Mesenchymal stem cell (in vitro differentiated cells and primary cell): ENCODE data around the gene HSF2.
"Not testable (repeated sequence)": the region's sequence is repeated elsewhere in the genome, so short reads cannot be mapped to it uniquely, and the experiment has no call there.

Source experiments
- DNase-seq: peaks from one replicate; pipeline ENCODE4 v3.0.0-alpha.2; 2013
- H2AFZ ChIP-seq: one replicate; pipeline ENCODE4 v1.6.1; 2013; ENCODE audit warnings: low read depth, mild to moderate bottlenecking, control low read depth, inconsistent platforms, low read length, moderate library complexity
- H2AK5ac ChIP-seq: 2 replicates; pipeline ENCODE4 v1.6.1; 2013; ENCODE audit warnings: low read length, moderate library complexity, mild to moderate bottlenecking, inconsistent platforms; ENCODE audit not compliant: severe bottlenecking
- H2BK120ac ChIP-seq: one replicate; pipeline ENCODE4 v1.6.1; 2013; ENCODE audit warnings: low read depth, mild to moderate bottlenecking, inconsistent platforms, low read length, moderate library complexity
- H2BK12ac ChIP-seq, 2 experiments: one replicate each; pipeline ENCODE4 v1.6.1; 2013; ENCODE audit warnings: inconsistent platforms in 2 of 2, low read length in 2 of 2, mild to moderate bottlenecking in 2 of 2, moderate library complexity in 2 of 2, control low read depth in 1 of 2
- H2BK15ac ChIP-seq: one replicate; pipeline ENCODE4 v1.6.1; 2013; ENCODE audit warnings: mild to moderate bottlenecking, low read depth, inconsistent platforms; ENCODE audit not compliant: poor library complexity, severe bottlenecking
- H2BK5ac ChIP-seq: 2 replicates; pipeline ENCODE4 v1.6.1; 2013; ENCODE audit warnings: low read depth, mild to moderate bottlenecking, low read length, control low read depth, inconsistent platforms; ENCODE audit not compliant: poor library complexity, severe bottlenecking
- H3K14ac ChIP-seq, 2 experiments: one replicate each; pipeline ENCODE4 v1.6.1; 2013; ENCODE audit warnings: inconsistent platforms in 2 of 2, low read length in 2 of 2, control low read depth in 1 of 2, mild to moderate bottlenecking in 1 of 2, moderate library complexity in 1 of 2
- H3K18ac ChIP-seq, 2 experiments: one replicate each; pipeline ENCODE4 v1.6.1; 2013; ENCODE audit warnings: inconsistent platforms in 2 of 2, low read length in 2 of 2, control low read depth in 1 of 2, low read depth in 1 of 2, mild to moderate bottlenecking in 1 of 2
- H3K23ac ChIP-seq, 2 experiments: one replicate each; pipeline ENCODE4 v1.6.1; 2013; ENCODE audit warnings: inconsistent platforms in 2 of 2, low read length in 2 of 2, mild to moderate bottlenecking in 2 of 2, moderate library complexity in 2 of 2, control low read depth in 1 of 2
- H3K27ac ChIP-seq: 2 replicates; pipeline ENCODE4 v1.5.1; 2013; ENCODE audit warnings: mild to moderate bottlenecking, moderate library complexity, low read length, control low read depth, inconsistent platforms; ENCODE audit not compliant: poor library complexity, severe bottlenecking
- H3K27me3 ChIP-seq, 2 experiments: 2 replicates each; pipeline versions ENCODE4 v1.6.1 to v1.7.0; 2013; ENCODE audit warnings: low read length in 2 of 2, mild to moderate bottlenecking in 2 of 2, moderate library complexity in 2 of 2, control low read depth in 1 of 2, inconsistent platforms in 1 of 2; ENCODE audit not compliant: control insufficient read depth in 1 of 2, insufficient read depth in 1 of 2
- H3K36me3 ChIP-seq, 2 experiments: 2 replicates each; pipeline versions ENCODE4 v1.6.1 to v1.7.0; 2013; ENCODE audit warnings: low read length in 2 of 2, control low read depth in 1 of 2, inconsistent platforms in 1 of 2, low read depth in 1 of 2, mild to moderate bottlenecking in 1 of 2; ENCODE audit not compliant: insufficient read depth in 2 of 2, control insufficient read depth in 1 of 2
- H3K4ac ChIP-seq, 2 experiments: one replicate each; pipeline ENCODE4 v1.6.1; 2013; ENCODE audit warnings: inconsistent platforms in 2 of 2, low read length in 2 of 2, mild to moderate bottlenecking in 2 of 2, moderate library complexity in 2 of 2, control low read depth in 1 of 2, low read depth in 1 of 2
- H3K4me1 ChIP-seq: 2 replicates; pipeline ENCODE4 v1.6.1; 2013; ENCODE audit warnings: low read depth, low read length, control low read depth; ENCODE audit not compliant: control insufficient read depth, insufficient read depth
- H3K4me2 ChIP-seq: 2 replicates; pipeline ENCODE4 v1.6.1; 2013; ENCODE audit warnings: low read length, mild to moderate bottlenecking, inconsistent platforms; ENCODE audit not compliant: poor library complexity, severe bottlenecking
- H3K4me3 ChIP-seq, 2 experiments: 2 replicates each; pipeline versions ENCODE4 v1.5.1 to v1.7.0; 2013; ENCODE audit warnings: low read length in 2 of 2, mild to moderate bottlenecking in 2 of 2, control low read depth in 1 of 2, low read depth in 1 of 2; ENCODE audit not compliant: insufficient read depth in 1 of 2
- H3K79me1 ChIP-seq: replicated peaks from 2 replicates; pipeline ENCODE4 v1.6.1; 2013; ENCODE audit warnings: mild to moderate bottlenecking, control low read depth, low read length, inconsistent platforms; ENCODE audit not compliant: poor library complexity, severe bottlenecking
- H3K9ac ChIP-seq: 2 replicates; pipeline ENCODE4 v1.7.0; 2013; ENCODE audit warnings: mild to moderate bottlenecking, low read length, moderate library complexity
- H3K9me3 ChIP-seq: 2 replicates; pipeline ENCODE4 v1.7.0; 2013; ENCODE audit warnings: mild to moderate bottlenecking, low read length; ENCODE audit not compliant: control insufficient read depth
- H4K8ac ChIP-seq: one replicate; pipeline ENCODE4 v1.6.1; 2013; ENCODE audit warnings: inconsistent platforms, mild to moderate bottlenecking, low read length, moderate library complexity
- H4K91ac ChIP-seq: one replicate; pipeline ENCODE4 v1.6.1; 2013; ENCODE audit warnings: mild to moderate bottlenecking, low read length, inconsistent platforms
- WGBS: methylation state at CpG from one replicate; pipeline ENCODE4 v1.1.7; 2013; ENCODE audit warnings: mixed read lengths; 5-methylcytosine and 5-hydroxymethylcytosine counted together

The HSF2 gene

DNA sequence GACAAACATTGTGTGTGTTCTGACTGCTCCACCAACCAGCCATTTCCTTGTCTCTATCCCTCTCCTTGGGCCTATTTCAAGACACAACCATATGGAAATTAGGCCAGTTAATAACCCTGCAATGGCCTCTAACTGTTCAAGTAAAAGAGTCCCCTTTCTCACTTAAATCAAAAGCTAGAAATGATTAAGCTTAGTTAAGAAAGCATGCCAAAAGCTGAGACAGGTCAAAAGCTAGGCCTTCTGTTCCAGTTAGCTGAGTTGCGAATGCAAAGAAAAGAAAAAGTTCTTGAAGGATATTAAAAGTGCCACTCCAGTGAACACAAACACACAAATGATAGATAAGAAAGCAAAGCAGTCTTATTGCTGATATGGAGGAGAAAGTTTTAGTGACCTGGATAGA, 49.6 kb downstream of the HSF2 start:
- no peak overlapping the region for H2BK120ac ChIP-seq
- no peak overlapping the region for H3K4me2 ChIP-seq
- H3K9me3 ChIP-seq, result no peaks in the 10 kb centered on the region
- no CpG with 5 or more reads among the region's 1 CpG for WGBS
- H4K91ac ChIP-seq, result no peak overlapping the region
- H3K27ac ChIP-seq, result peak overlapping the region; percentile 48
- H4K8ac ChIP-seq, result no peak overlapping the region
- H2BK15ac ChIP-seq, result no peak overlapping the region
- peaks cover 10 to 98% of the 10 kb centered on the region in 2 experiments for H3K36me3 ChIP-seq
- H3K4me1 ChIP-seq, result peaks cover 2% of the 10 kb centered on the region
- H3K79me1 ChIP-seq, result peaks cover 4% of the 10 kb centered on the region
- no peak overlapping the region for H3K4ac ChIP-seq
- H3K14ac ChIP-seq, result no peak overlapping the region
- no peak for DNase-seq
- H3K18ac ChIP-seq, result no peak overlapping the region
- H2BK5ac ChIP-seq, result no peak overlapping the region
- H2AFZ ChIP-seq, result no peak overlapping the region
- no peak overlapping the region for H2AK5ac ChIP-seq
- no peaks in the 10 kb centered on the region for H3K27me3 ChIP-seq
- no peak overlapping the region for H3K23ac ChIP-seq
- H2BK12ac ChIP-seq, result no peak overlapping the region
- H3K4me3 ChIP-seq, result no peak overlapping the region
- H3K9ac ChIP-seq, result no peak overlapping the region

DNA sequence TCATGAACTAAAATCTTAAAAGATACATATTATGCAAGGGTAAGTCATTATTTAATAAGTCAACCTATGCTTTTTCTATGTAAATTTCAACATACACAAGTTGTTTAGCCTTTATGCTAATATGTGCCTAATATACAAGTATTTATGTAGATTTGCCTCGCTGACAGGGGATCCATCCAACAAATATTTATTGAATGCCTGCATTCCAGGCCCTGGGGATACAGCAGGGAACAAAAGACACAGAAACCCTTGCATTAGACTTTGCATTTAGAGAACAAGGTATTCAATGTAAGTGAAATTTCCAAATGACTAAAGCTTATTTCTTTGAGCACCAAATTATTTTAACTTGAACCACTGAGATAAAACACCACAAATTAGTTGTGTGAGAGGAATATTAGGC, 53.1 kb downstream of the HSF2 start:
- Histone ChIP-seq H3K27ac (no peak overlapping the region), H2AK5ac (no peak overlapping the region), H3K79me1 (peaks cover 5% of the 10 kb centered on the region), H3K4me1 (peaks cover 2% of the 10 kb centered on the region), H4K91ac (no peak overlapping the region), H3K4me2 (no peak overlapping the region), H3K14ac (no peak overlapping the region), H3K18ac (no peak overlapping the region), H4K8ac (no peak overlapping the region), H3K9ac (no peak overlapping the region), H3K4me3 (no peak overlapping the region), H2BK5ac (no peak overlapping the region), H3K36me3 (peaks cover 15 to 99% of the 10 kb centered on the region in 2 experiments), H3K23ac (no peak overlapping the region), H2BK15ac (no peak overlapping the region), H3K9me3 (no peaks in the 10 kb centered on the region), H2AFZ (no peak overlapping the region), H2BK12ac (no peak overlapping the region), H3K27me3 (no peaks in the 10 kb centered on the region), H3K4ac (no peak overlapping the region), H2BK120ac (no peak overlapping the region)
- no CpG with 5 or more reads among the region's 1 CpG for WGBS
- no peak for DNase-seq

DNA sequence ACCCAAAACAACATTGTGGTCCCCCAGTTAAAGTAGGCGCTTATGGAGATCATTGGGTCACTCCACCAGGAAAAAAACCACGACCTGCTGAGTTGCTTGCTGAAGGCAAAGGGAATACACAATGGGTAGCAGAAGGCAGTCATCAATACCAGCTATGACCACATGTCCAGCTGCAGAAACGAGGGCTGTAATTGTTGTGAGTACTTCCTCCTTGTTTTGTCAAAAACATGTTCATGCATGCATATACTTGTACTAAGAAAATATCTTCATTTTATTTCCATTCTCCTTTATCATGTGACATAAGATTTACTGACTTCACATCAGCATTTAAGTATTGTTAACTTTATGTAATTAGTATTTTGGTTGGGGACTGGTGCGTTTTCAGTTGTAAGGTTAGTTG, 55.2 kb downstream of the HSF2 start:
- Histone ChIP-seq H3K23ac (no peak overlapping the region), H3K9ac (no peak overlapping the region), H2BK15ac (no peak overlapping the region), H2BK12ac (no peak overlapping the region), H3K79me1 (peaks cover 5% of the 10 kb centered on the region), H3K4me3 (no peak overlapping the region), H3K27me3 (no peaks in the 10 kb centered on the region), H3K4me1 (no peaks in the 10 kb centered on the region), H4K8ac (no peak overlapping the region), H2BK120ac (no peak overlapping the region), H3K27ac (no peak overlapping the region), H2AFZ (no peak overlapping the region), H2BK5ac (no peak overlapping the region), H3K36me3 (peaks cover 10 to 88% of the 10 kb centered on the region in 2 experiments), H4K91ac (no peak overlapping the region), H2AK5ac (no peak overlapping the region), H3K14ac (no peak overlapping the region), H3K18ac (no peak overlapping the region), H3K4me2 (no peak overlapping the region), H3K4ac (no peak overlapping the region), H3K9me3 (no peaks in the 10 kb centered on the region)
- WGBS, result 98% methylated on average over 3 of the region's 4 CpGs
- no peak for DNase-seq

DNA sequence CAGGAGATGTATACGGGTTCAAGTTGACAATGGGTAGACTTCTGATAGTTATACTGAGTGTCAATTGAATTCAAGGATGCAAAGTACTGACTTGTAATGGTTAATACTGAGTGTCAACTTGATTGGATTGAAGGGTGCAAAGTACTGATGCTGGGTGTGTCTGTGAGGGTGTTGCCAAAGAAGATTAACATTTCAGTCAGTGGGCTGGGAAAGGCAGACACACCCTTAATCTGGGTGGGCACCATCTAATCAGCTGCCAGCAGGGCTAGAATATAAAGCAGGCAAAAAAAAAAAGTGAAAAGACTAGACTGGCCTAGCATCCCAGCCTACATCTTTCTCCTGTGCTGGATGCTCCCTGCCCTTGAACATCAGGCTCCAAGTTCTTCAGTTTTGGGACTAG, 55.7 kb downstream of the HSF2 start:
- not testable (repeated sequence) for DNase-seq, H3K9me3 ChIP-seq, H2BK12ac ChIP-seq, H3K4me2 ChIP-seq, H3K23ac ChIP-seq, H2BK120ac ChIP-seq, H3K18ac ChIP-seq, H2BK5ac ChIP-seq, H3K4ac ChIP-seq, H3K4me3 ChIP-seq, H4K91ac ChIP-seq, H2BK15ac ChIP-seq, H3K14ac ChIP-seq, H3K9ac ChIP-seq, H3K79me1 ChIP-seq, H2AK5ac ChIP-seq, H3K27ac ChIP-seq, H4K8ac ChIP-seq, H2AFZ ChIP-seq, H3K4me1 ChIP-seq, H3K27me3 ChIP-seq
- WGBS, result 92% methylated on average over 1 of the region's 1 CpG
- H3K36me3 ChIP-seq, result peaks cover 8 to 83% of the 10 kb centered on the region in 2 experiments
